SU-DHL-6 (cell line): ENCODE data around the gene CBFA2T3.
"Not testable (repeated sequence)": the region's sequence is repeated elsewhere in the genome, so short reads cannot be mapped to it uniquely, and the experiment has no call there.

Source experiments
- H2AFZ ChIP-seq: fragments of 200-600 bp; sonication (generic); 2 replicates; pipeline ENCODE4 v1.6.1; 2014; ENCODE audit warnings: low read depth, mild to moderate bottlenecking, moderate library complexity, mixed read lengths, antibody characterized with exemption, low read length; ENCODE audit not compliant: severe bottlenecking
- H3F3A ChIP-seq: fragments of 200-600 bp; shearing (Covaris generic); 2 replicates; pipeline ENCODE4 v1.6.0; 2016; ENCODE audit warnings: antibody characterized with exemption, mild to moderate bottlenecking; ENCODE audit not compliant: insufficient read depth
- H3K27ac ChIP-seq: fragments of 200-600 bp; sonication (generic); 2 replicates; pipeline ENCODE4 v1.5.1; 2016; ENCODE audit warnings: low read depth, mild to moderate bottlenecking, low read length, moderate library complexity, mixed read lengths
- H3K27me3 ChIP-seq: fragments of 200-600 bp; sonication (generic), shearing (Covaris generic); 2 replicates; pipeline ENCODE4 v1.6.0; 2014; ENCODE audit warnings: mild to moderate bottlenecking, low read length
- H3K36me3 ChIP-seq: fragments of 200-600 bp; sonication (generic); 2 replicates; pipeline ENCODE4 v1.6.1; 2014; ENCODE audit warnings: mild to moderate bottlenecking, low read length, mixed read lengths
- H3K4me2 ChIP-seq: fragments of 300-600, 200-600 bp; shearing (Covaris generic), sonication (generic); 2 replicates; pipeline ENCODE4 v1.6.0; 2014; ENCODE audit warnings: low read length, low read depth, mild to moderate bottlenecking; ENCODE audit not compliant: poor library complexity, severe bottlenecking
- H3K4me3 ChIP-seq: fragments of 200-600 bp; sonication (generic); 2 replicates; pipeline ENCODE4 v1.5.1; 2014; ENCODE audit warnings: antibody characterized with exemption, low read length, mild to moderate bottlenecking, mixed read lengths; ENCODE audit not compliant: insufficient read depth, poor library complexity, severe bottlenecking
- H3K79me2 ChIP-seq: fragments of 200-600 bp; sonication (generic); 2 replicates; pipeline ENCODE4 v1.6.1; 2014; ENCODE audit warnings: mild to moderate bottlenecking, low read length, moderate library complexity; ENCODE audit not compliant: insufficient read depth
- H3K9ac ChIP-seq: fragments of 200-600 bp; sonication (generic); 2 replicates; pipeline ENCODE4 v1.7.0; 2014; ENCODE audit warnings: mild to moderate bottlenecking, low read length
- H3K9me2 ChIP-seq: fragments of 200-600 bp; sonication (generic); replicated peaks from 2 replicates; pipeline ENCODE4 v1.6.1; 2014; ENCODE audit warnings: low read length; ENCODE audit not compliant: insufficient read depth
- H3K9me3 ChIP-seq: fragments of 200-600 bp; sonication (generic); 2 replicates; pipeline ENCODE4 v1.6.1; 2014; ENCODE audit warnings: low read length, mixed read lengths; ENCODE audit not compliant: insufficient read depth
- H4K20me1 ChIP-seq: fragments of 200-600 bp; sonication (generic); 2 replicates; pipeline ENCODE4 v1.6.1; 2014; ENCODE audit warnings: low read depth, mild to moderate bottlenecking, antibody characterized with exemption, low read length, moderate library complexity, mixed read lengths
- CTCF ChIP-seq: fragments of 200-600 bp; sonication (generic); IDR thresholded peaks from one replicate; pipeline ENCODE4 v1.5.1; 2017; ENCODE audit warnings: antibody characterized with exemption, mild to moderate bottlenecking, low read length, moderate library complexity; ENCODE audit not compliant: insufficient read depth, poor library complexity, severe bottlenecking
- EZH2phosphoT487 ChIP-seq: fragments of 200-600 bp; sonication (generic), shearing (Covaris generic); conservative IDR thresholded peaks from 2 replicates; pipeline ENCODE4 v1.6.1; 2018; ENCODE audit warnings: mild to moderate bottlenecking, antibody characterized with exemption, low read length, moderate library complexity, mixed read lengths

CBFA2T3 gene

GRCh38 chr16:88893127-88893968, 83.7 kb downstream of the CBFA2T3 start:
- Histone ChIP-seq H3K36me3 (no peaks in the 10 kb centered on the region), H3K27ac (no peak overlapping the region), H3K9me3 (no peaks in the 10 kb centered on the region), H3F3A (no peaks in the 10 kb centered on the region), H4K20me1 (no peaks in the 10 kb centered on the region), H3K27me3 (no peaks in the 10 kb centered on the region), H2AFZ (no peak overlapping the region), H3K79me2 (no peaks in the 10 kb centered on the region), H3K4me2 (no peak overlapping the region), H3K4me3 (no peak overlapping the region), H3K9ac (no peak overlapping the region), H3K9me2 (no peaks in the 10 kb centered on the region)
- TF ChIP-seq CTCF = no peak
- TF ChIP-seq EZH2phosphoT487 = no peak

GRCh38 chr16:88892065-88892464, 84.9 kb downstream of the CBFA2T3 start:
- Histone ChIP-seq H3K79me2 (no peaks in the 10 kb centered on the region), H3K4me3 (no peak overlapping the region), H3K27ac (no peak overlapping the region), H4K20me1 (no peaks in the 10 kb centered on the region), H2AFZ (no peak overlapping the region), H3F3A (no peaks in the 10 kb centered on the region), H3K4me2 (no peak overlapping the region), H3K36me3 (no peaks in the 10 kb centered on the region), H3K9ac (no peak overlapping the region), H3K9me3 (no peaks in the 10 kb centered on the region), H3K27me3 (no peaks in the 10 kb centered on the region), H3K9me2 (no peaks in the 10 kb centered on the region)
- no peak for TF ChIP-seq CTCF
- no peak for TF ChIP-seq EZH2phosphoT487

DNA sequence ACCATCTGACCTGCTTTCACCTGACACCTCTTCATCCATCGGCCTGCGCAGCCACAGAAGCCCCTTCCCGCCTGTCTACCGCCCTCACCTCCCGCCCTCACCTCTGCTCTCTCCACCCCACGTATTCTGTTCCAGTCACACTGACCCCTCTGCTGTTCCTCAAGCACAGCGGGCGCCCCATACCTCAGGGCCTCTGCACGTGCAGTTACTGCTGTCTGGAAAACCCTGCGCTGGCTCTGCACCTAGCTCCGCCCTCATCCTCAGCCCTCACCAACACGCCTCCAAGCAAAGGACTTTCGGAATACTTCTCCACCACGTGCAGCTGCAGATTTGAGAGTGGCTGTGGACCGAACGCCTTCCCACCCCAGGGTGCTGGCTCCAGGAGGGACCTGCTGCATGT, 85.9 kb downstream of the CBFA2T3 start:
- H3K9ac ChIP-seq = no peak overlapping the region
- TF ChIP-seq EZH2phosphoT487 (no peak), CTCF (no peak)
- H3K27me3 ChIP-seq = no peaks in the 10 kb centered on the region
- H3K79me2 ChIP-seq = no peaks in the 10 kb centered on the region
- H3K4me2 ChIP-seq = no peak overlapping the region
- no peaks in the 10 kb centered on the region for H3K9me3 ChIP-seq
- no peaks in the 10 kb centered on the region for H3K36me3 ChIP-seq
- H3F3A ChIP-seq = no peaks in the 10 kb centered on the region
- H3K27ac ChIP-seq = no peak overlapping the region
- no peaks in the 10 kb centered on the region for H3K9me2 ChIP-seq
- no peak overlapping the region for H2AFZ ChIP-seq
- no peak overlapping the region for H3K4me3 ChIP-seq
- no peaks in the 10 kb centered on the region for H4K20me1 ChIP-seq

DNA sequence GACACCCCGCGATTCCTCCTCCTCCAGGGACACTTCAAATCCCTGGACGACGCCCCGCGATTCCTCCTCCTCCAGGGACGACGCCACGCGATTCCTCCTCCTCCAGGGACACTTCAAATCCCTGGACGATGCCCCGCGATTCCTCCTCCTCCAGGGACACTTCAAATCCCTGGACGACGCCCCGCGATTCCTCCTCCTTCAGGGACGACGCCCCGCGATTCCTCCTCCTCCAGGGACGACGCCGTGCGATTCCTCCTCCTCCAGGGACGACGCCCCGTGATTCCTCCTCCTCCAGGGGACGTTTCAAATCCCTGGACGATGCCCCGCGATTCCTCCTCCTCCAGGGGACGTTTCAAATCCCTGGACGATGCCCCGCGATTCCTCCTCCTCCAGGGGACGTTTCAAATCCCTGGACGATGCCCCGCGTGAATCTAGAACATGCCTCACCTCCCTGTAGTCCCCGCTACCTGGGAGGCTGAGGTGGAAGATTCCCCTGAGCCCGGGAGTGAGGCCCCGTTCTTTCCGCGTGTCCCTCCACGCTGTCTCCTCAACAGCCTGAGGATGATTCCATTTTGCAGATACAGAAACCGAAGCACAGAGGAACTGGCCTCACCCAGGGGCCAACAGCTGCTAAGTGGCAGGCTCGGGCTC, 87.2 kb downstream of the CBFA2T3 start:
- not testable (repeated sequence) for H3K4me3 ChIP-seq, H3K9ac ChIP-seq, H3K4me2 ChIP-seq, H2AFZ ChIP-seq, H3K9me3 ChIP-seq, H3K27me3 ChIP-seq, H3K9me2 ChIP-seq, H3K27ac ChIP-seq, H3K36me3 ChIP-seq, H3K79me2 ChIP-seq, H4K20me1 ChIP-seq, H3F3A ChIP-seq
